HepG2 (cell line): Measurements from ENCODE around the gene IDUA. TPM values are rescaled to one million over a fixed set of nuclear protein-coding genes. Genes with fewer than 3 reads are reported as not detected.

ENCODE experiments used
- EEA1 ChIP-seq: sonication (generic); formaldehyde crosslinking; IDR thresholded peaks from 2 replicates; pipeline ENCODE4 v1.5.1; 2020; ENCODE audit warnings: mild to moderate bottlenecking, missing genetic modification reagents, borderline replicate concordance
- HOXA3 ChIP-seq: sonication (generic); formaldehyde crosslinking; IDR thresholded peaks from 2 replicates; pipeline ENCODE4 v1.5.0; 2020; ENCODE audit warnings: missing genetic modification reagents
- KLF16 ChIP-seq, 2 experiments: sonication (generic) in 1 of 2; formaldehyde crosslinking in 1 of 2; IDR thresholded peaks; 2 replicates each; pipeline versions ENCODE4 v1.6.1 to v1.8.0; 2016 to 2023; ENCODE audit warnings: missing genetic modification reagents in 2 of 2, missing compliant biosample characterization in 1 of 2
- POLR2AphosphoS5 ChIP-seq: IDR thresholded peaks from 2 replicates; pipeline ENCODE4 v1.6.1; 2012; ENCODE audit warnings: low read depth, low read length
- RBFOX2 ChIP-seq: fragments of 200-400 bp; formaldehyde crosslinking; IDR thresholded peaks from 2 replicates; pipeline ENCODE4 v1.6.1; 2017; ENCODE audit warnings: low read depth, mild to moderate bottlenecking, low read length
- SAFB2 ChIP-seq: sonication (generic); formaldehyde crosslinking; IDR thresholded peaks from 2 replicates; pipeline ENCODE4 v1.5.1; 2020; ENCODE audit warnings: missing genetic modification reagents, low read depth, mild to moderate bottlenecking, borderline replicate concordance
- TERF1 ChIP-seq: sonication (generic); formaldehyde crosslinking; IDR thresholded peaks from 2 replicates; pipeline ENCODE4 v1.8.0; 2022; ENCODE audit warnings: mild to moderate bottlenecking, missing genetic modification reagents, moderate library complexity
- THAP9 ChIP-seq: sonication (generic); formaldehyde crosslinking; IDR thresholded peaks from 2 replicates; pipeline ENCODE4; 2020; ENCODE audit warnings: missing genetic modification reagents, mild to moderate bottlenecking, borderline replicate concordance
- U2AF1 ChIP-seq: fragments of 200-400 bp; formaldehyde crosslinking; optimal IDR thresholded peaks from 2 replicates; pipeline ENCODE3; 2017; ENCODE audit warnings: mild to moderate bottlenecking, low read depth, low read length
- ZBTB38 ChIP-seq: sonication (generic); formaldehyde crosslinking; IDR thresholded peaks from 2 replicates; pipeline ENCODE4 v1.5.1; 2020; ENCODE audit warnings: mild to moderate bottlenecking, missing genetic modification reagents
- ZNF331 ChIP-seq: sonication (generic); formaldehyde crosslinking; IDR thresholded peaks from 2 replicates; pipeline ENCODE4 v1.4.0; 2020; ENCODE audit warnings: missing genetic modification reagents
- ZNF350 ChIP-seq: sonication (generic); formaldehyde crosslinking; IDR thresholded peaks from 2 replicates; pipeline ENCODE4 v1.4.0; 2020; ENCODE audit warnings: mild to moderate bottlenecking, low read depth, missing genetic modification reagents, borderline replicate concordance
- ZXDC ChIP-seq: sonication (generic); formaldehyde crosslinking; IDR thresholded peaks from 2 replicates; pipeline ENCODE4 v1.5.0; 2020; ENCODE audit warnings: mild to moderate bottlenecking, missing genetic modification reagents
- polyA plus RNA-seq, 8 experiments: library from polyadenylated mRNA; depleted of rRNA in 3 of 8; stranded (reverse) in 7 of 8; unstranded in 1 of 8; fragments of >200 nt; fragmentation: Illumina TruSeq in 4 of 8; extraction: Trizol in 4 of 8; gene quantifications; 2 replicates each; pipeline versions ENCODE4 v1.2.1 to v1.2.3, GENCODE V29; 2011 to 2016; ENCODE audit warnings: low read depth in 4 of 8, missing spikeins in 1 of 8, mixed read lengths in 1 of 8; ENCODE audit not compliant: insufficient read depth in 1 of 8
- total RNA-seq, 5 experiments: library from RNA; depleted of rRNA; stranded (reverse); fragments of >200 nt; fragmentation: Illumina TruSeq; extraction: Trizol; gene quantifications; 2 replicates each; pipeline ENCODE4 v1.2.3, GENCODE V29; 2016; ENCODE audit warnings: low read depth in 1 of 5
- TF ChIP-seq, protein P1 (sequence below): sonication (generic); formaldehyde crosslinking; IDR thresholded peaks from 2 replicates; pipeline ENCODE4 v1.4.0; 2020; ENCODE audit warnings: mild to moderate bottlenecking, missing genetic modification reagents
- TF ChIP-seq, protein P2 (sequence below): sonication (generic); formaldehyde crosslinking; IDR thresholded peaks from 2 replicates; pipeline ENCODE4 v1.4.0; 2020; ENCODE audit warnings: missing genetic modification reagents

IDUA gene
- total and polyA plus RNA-seq, 2 of the 13 experiments (the other 11 are each of a cell fraction or from before 2014, with no cell fraction given), result 0.77 to 1.0 TPM

DNA sequence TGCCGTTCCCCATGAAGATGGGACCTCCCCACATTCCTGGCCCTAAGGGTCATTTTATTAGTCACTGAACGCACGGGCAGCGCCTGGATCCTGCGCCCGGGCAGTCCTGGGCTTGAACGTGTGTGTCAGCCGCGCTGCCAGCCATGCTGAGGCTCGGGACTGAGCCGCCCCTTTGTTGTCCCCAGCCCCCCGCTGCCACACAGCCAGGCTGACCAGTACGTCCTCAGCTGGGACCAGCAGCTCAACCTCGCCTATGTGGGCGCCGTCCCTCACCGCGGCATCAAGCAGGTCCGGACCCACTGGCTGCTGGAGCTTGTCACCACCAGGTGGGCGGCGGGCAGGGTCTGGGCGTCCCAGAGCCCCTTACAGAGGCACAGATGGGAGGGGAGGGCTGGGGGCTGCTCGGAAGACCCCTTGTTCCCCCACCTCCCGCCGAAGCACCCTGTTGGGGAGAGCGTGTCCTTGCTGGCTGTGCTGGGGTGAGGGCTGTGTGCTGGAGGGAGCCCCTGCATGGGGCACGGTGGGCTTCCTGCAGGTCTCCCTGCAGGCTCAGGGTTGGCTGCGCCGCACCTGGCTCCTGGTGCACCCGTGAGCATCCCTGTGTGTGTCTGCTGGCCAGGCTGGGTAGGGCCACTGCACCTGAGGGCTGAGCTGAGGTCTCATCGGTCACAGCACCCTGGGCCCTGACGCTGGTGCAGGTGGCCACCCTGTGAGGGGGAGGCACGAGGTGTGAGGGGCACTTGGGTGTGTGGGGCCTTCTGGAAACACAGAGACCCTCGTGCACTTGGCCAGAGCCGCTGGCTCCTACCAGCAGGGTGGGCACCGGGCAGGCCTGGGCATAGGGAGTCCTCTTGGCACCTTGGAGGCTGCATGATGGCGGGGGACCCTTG, 1.0 kb downstream of the IDUA start (continued):
- 0 out of 2 replicates have a peak, but pooled peaks have one; percentile 46 for TF ChIP-seq TERF1
- 0 out of 2 replicates have a peak, but pooled peaks have one; percentile 26 for TF ChIP-seq ZNF350
- 0 out of 2 replicates have a peak, but pooled peaks have one; percentile 49 for TF ChIP-seq THAP9 (CRISPR knock-in tag)
- no peak for TF ChIP-seq ZNF331 (CRISPR knock-in tag)
- TF ChIP-seq ZBTB38, result 0 out of 2 replicates have a peak, but pooled peaks have one; percentile 14
- peak; percentile 20 for TF ChIP-seq U2AF1
- 0 out of 2 replicates have a peak, but pooled peaks have one; percentile 13 for TF ChIP-seq HOXA3 (CRISPR knock-in tag)
- peak; percentile 36; the same call in 1 of the 2 replicates for TF ChIP-seq ZXDC (CRISPR knock-in tag)
- no peak for TF ChIP-seq SAFB2 (CRISPR knock-in tag)
- peak; percentile 72 for TF ChIP-seq RBFOX2
- TF ChIP-seq POLR2AphosphoS5, result peak; percentile 25; the same call in 1 of the 2 replicates
- TF ChIP-seq, protein P1, sequence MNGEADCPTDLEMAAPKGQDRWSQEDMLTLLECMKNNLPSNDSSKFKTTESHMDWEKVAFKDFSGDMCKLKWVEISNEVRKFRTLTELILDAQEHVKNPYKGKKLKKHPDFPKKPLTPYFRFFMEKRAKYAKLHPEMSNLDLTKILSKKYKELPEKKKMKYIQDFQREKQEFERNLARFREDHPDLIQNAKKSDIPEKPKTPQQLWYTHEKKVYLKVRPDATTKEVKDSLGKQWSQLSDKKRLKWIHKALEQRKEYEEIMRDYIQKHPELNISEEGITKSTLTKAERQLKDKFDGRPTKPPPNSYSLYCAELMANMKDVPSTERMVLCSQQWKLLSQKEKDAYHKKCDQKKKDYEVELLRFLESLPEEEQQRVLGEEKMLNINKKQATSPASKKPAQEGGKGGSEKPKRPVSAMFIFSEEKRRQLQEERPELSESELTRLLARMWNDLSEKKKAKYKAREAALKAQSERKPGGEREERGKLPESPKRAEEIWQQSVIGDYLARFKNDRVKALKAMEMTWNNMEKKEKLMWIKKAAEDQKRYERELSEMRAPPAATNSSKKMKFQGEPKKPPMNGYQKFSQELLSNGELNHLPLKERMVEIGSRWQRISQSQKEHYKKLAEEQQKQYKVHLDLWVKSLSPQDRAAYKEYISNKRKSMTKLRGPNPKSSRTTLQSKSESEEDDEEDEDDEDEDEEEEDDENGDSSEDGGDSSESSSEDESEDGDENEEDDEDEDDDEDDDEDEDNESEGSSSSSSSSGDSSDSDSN (CRISPR knock-in tag), result peak; percentile 18; the same call in 1 of the 2 replicates
- no peak for TF ChIP-seq KLF16 (CRISPR knock-in tag; IDR thresholded peaks at IDR 0.05)
- TF ChIP-seq, protein P2, sequence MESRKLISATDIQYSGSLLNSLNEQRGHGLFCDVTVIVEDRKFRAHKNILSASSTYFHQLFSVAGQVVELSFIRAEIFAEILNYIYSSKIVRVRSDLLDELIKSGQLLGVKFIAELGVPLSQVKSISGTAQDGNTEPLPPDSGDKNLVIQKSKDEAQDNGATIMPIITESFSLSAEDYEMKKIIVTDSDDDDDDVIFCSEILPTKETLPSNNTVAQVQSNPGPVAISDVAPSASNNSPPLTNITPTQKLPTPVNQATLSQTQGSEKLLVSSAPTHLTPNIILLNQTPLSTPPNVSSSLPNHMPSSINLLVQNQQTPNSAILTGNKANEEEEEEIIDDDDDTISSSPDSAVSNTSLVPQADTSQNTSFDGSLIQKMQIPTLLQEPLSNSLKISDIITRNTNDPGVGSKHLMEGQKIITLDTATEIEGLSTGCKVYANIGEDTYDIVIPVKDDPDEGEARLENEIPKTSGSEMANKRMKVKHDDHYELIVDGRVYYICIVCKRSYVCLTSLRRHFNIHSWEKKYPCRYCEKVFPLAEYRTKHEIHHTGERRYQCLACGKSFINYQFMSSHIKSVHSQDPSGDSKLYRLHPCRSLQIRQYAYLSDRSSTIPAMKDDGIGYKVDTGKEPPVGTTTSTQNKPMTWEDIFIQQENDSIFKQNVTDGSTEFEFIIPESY (CRISPR knock-in tag), result peak; percentile 51; the same call in 1 of the 2 replicates
- TF ChIP-seq EEA1 (CRISPR knock-in tag), result 0 out of 2 replicates have a peak, but pooled peaks have one; percentile 12
